ENCODE data around the gene MRTO4.
"Not testable (repeated sequence)": the region's sequence is repeated elsewhere in the genome, so short reads cannot be mapped to it uniquely, and the experiment has no call there.

The MRTO4 gene

DNA sequence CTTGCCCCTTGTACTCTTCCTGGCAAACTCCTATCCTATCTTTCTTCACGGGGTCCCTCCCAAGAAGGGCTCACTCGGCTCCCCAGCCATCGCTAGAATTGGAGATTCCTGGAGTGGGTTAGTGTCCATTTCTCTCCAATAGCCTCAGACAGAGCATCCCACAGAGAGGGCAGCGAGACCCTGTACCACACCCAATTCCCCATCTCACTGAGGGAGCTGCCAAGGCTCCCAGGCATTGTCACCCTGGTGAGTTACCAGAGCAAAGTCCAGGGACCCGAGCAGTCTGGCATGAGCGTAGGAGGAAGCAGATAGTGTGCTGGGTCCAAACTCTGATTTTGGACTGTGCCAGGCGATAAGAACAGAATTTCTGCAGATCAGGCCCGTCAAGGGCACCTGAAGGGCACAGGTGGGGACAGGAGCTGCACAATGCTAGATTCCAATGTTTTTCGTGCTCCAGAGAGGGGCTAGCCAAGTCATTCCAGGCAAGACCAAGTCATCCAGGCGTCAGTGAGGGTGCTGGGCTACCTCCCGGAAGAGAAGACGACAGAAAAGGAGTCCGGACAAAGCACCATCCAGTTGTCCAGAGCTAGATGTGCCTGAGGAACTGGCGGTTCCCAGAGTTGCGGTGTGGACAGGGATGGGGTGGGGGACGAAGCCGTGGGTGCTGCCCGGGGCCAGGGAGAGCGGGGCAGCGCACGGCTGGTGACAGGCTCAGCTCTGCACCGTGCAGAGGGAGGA, 21.7 kb downstream of the MRTO4 start:
- DNase-seq, result no peak

DNA sequence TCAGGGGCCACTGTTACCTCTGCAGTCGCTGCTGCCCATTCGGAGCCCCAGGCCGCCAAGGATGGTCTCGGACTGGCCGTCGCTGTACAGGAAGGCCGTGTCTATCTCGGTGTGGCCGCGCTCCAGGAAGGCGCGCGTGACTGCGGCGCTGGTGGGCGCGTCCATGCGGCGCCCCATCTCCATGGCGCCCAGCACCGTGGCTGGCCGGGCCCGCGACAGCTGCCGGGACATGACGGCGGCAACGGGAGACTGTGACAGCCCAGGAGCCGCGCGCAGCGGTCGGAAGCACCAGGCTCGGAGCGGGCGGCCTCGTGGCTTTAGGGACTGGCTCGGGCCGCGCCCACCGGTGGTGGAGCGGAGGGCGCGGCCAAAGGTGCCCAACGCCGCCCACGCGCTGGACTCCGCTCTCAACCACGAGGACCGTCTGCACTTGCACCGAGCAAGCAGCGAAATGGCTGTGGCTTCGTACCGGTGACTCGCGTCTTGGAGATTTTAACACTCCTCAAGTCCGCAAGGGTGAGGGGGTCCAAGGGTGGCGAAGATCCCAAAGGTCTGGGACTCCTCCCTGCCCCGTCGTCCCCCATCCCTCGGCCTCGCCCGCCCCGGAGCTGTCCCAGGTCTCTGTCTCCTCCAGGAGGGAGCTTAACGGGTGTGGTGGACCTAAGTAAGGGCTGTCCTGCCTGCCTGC, 22.4 kb downstream of the MRTO4 start:
- peak in 1 of 2 donors; percentile 55 for DNase-seq

DNA sequence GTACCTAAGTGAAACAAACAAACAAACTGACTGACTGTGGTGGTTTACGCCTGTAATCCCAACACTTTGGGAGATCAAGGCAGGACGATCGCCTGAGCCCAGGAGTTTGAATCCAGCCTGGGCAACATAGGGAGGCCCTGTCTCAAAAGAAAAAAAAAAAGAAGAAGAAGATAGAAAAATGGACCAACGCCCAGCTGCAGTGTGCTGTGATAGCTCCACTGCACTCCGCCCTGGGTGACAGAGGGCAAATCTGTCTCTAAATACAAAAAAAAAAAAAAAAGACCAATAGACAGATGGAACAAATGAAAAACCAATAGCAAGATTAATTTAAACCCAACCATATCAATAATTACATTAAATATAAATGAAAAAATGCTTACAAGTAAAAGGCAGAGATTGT, 23.0 kb downstream of the MRTO4 start:
- DNase-seq, result no peak

DNA sequence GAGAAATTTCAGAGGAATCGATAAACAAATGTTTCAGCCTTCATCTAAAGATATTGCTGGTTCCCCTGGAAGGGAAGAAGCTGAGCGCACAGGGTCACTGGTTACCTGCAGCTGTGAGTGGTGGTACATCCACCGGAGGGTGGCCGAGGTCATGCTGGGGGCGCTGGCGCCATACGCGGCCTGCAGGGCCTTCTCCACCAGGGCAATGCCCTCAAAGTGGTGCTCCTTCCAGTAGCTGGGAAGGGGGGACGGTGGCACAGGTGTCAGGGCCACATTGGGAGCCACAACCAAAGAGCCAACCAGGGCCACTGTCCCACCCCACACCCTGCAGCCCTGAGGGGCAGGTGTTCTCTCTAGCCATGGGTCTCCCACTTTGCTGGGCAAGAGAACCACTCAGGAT, 32.3 kb downstream of the MRTO4 start:
- no peak for DNase-seq

GRCh38 chr1:19284881-19285280, 33.3 kb downstream of the MRTO4 start:
- DNase-seq, result no peak

DNA sequence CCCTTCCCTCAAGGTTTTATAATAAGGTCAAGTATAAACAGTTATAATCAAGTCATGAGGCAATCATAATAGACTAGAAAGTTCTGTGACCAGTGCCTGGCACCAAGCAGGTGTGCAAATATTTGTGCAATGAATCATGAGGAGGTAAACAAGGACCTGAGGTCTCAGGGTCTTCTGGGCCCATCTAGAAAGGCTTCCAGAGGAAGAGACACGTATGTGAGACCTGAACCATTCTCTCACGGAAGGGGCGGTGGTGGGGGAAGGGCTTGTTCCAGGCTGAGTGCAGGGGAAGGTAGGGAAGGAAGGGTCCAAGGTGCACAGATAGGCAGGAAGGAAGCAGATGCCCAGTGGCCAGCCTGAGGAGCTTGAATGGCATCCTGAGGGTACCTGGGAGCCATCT, 33.8 kb downstream of the MRTO4 start:
- DNase-seq, result not testable (repeated sequence)

DNA sequence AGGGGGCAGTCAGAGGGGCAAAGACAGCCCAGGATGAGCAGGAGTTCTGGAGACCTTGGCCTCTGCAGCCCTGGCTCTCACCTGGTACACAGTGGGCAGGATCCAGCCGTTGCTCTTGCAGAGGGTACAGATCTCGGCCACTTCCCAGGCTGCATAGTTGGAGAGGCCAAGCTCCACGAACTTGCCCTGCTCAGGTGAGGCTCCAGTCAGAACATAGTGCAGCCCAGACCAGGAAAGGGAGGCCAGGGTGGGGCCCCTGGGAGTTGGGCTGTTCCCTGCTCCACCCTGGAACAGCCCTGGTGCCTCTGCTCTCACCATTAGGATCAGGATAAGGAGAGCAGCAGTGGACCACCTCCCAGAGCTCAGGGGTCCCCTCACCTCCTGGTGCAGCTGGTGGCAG, 34.2 kb downstream of the MRTO4 start:
- DNase-seq, result not testable (repeated sequence)

DNA sequence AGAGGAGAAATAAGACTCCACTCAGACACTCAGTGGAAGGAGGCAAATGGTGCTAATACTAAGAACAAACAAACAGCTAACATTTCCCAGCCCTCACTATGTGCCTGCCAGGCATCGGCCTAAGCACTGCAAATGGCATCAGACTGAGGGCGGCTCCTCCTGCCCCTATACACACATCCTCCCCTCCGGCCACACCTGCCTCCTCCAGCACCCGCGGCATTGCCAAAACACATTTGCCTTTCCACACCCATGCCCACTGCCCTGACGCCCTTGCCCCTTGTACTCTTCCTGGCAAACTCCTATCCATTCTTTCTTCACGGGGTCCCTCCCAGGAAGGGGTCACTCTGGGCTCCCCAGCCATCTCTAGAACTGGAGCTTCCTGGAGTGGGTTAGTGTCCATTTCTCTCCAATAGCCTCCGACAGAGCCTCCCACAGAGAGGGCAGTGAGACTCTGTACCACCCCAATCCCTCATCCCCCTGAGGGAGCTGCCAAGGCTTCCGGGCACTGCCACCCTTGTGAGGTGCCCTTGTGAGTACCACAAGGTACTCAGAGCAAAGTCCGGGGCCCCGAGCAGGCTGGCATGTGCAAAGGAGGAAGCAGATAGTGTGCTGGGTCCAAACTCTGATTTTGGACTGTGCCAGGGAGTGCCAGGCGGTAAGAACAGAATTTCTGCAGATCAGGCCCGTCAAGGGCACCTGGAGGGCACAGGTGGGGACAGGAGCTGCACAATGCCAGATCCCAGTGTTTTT, 36.0 kb downstream of the MRTO4 start:
- no peak for DNase-seq

GRCh38 chr1:19288324-19289241, 37.0 kb downstream of the MRTO4 start, which contains the start of gene AKR7A3:
TSS of gene AKR7A3 (minus strand) at chr1:19288770. CDS start at chr1:19288709, 61 bp downstream.
- peak; percentile 65 to 84 for DNase-seq

- no peak for DNase-seq
Measured at GRCh38 chr1:19289244-19289643, 37.6 kb downstream of the MRTO4 start.

DNA sequence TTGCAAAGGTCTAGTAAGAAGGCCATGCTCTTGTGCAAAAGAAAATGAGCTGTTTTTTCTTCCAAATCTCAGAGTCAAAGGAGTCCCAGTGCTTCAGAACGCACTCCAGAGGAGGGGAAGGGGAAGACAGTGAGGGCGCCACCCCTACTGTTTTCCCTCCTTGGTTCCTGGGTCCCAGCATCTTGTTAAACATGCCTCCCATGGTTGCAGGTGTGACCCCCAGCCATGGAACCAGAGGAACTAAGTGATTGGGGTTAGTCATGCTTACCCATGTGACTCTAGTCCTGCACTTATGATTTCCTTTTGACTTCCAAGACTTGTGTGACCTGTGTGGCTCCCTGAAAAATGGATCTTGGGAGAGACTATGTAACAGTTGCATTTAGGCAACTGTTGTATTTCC, 43.0 kb downstream of the MRTO4 start:
- no peak for DNase-seq

GRCh38 chr1:19300211-19300610, 48.6 kb downstream of the MRTO4 start:
- no peak for DNase-seq

DNA sequence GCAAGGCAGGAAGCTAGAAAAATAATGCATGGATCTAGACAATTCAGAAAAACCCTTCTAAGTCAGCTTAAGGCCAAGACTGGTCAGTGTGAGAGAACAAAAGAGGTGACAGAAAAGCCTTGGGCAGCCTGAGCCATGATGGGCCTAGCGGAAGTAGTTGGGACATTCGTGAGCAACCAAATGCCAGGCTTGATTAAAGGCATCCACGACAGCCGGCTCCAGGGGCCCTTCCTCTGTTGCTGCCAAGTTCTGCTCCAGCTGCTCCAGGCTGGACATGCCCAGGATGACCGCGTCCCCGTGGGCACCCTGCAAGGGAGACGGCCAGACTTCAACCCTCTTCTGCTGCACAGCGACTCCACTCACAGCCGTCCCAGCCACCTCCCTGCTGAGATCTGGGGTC, 52.5 kb downstream of the MRTO4 start:
- DNase-seq, result not testable (repeated sequence)

DNA sequence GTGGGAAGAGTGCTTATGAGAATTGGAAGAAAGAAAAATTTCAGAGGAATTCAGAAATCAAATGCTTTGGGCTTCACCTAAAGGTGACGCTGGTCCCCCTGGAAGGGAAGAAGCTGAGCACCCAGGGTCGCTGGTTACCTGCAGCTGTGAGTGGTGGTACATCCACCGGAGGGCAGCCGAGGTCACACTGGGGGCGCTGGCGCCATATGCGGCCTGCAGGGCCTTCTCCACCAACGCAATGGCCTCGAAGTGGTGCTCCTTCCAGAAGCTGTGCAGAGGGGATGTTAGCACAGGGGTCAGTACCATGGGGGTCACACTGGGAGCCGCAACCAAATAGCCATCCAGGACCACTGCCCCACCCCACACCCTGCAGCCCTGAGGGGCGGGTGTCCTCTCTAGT, 54.3 kb downstream of the MRTO4 start:
- no peak for DNase-seq

DNA sequence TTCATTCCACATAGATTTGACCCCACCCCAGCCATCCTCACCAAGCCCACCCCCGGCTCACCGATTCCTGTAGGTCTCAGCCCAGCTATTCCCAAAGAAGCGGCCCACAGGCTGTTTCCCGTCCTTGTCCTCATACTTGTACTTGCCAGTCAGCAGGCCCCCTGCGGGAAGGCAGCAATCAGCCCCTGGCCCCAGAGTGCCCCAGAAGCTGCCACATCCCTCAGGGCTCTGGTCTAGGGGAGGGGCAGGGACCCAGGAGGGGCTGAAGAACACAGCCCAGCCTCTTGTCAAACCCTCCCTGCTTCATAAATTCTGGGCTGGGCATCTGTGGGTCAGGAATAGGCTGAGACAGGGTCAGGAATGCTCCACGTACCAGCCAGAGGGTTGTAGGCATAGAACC, 55.3 kb downstream of the MRTO4 start:
- DNase-seq, result no peak

DNA sequence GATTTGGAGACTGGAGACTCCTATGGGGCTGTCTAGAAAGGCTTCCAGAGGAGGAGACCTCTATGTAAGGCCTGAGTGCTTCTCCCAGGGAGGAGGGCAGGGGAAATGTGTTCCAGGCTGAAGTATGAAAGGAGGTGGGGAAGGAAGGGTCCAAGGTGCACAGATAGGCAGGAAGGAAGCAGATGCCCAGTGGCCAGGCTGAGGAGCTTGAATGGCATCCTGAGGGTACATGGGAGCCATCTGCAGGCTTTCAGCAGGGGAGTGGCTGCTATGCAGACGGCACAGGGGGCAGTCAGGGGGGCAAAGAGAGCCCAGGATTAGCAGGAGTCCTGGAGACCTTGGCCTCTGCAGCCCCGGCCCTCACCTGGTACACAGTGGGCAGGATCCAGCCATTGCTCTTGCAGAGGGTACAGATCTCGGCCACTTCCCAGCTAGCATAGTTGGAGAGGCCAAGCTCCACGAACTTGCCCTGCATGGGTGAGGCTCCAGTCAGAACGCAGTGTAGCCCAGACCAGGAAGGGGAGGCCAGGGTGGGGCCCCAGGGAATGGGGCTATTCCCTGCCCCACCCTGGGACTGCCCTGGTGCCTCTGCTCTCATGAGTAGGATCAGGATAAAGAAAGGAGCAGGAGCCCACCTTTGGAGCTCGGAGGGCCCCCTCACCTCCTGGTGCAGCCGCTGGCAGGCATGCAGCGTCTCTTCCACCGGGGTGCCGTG, 56.3 kb downstream of the MRTO4 start:
- DNase-seq, result no peak

DNA sequence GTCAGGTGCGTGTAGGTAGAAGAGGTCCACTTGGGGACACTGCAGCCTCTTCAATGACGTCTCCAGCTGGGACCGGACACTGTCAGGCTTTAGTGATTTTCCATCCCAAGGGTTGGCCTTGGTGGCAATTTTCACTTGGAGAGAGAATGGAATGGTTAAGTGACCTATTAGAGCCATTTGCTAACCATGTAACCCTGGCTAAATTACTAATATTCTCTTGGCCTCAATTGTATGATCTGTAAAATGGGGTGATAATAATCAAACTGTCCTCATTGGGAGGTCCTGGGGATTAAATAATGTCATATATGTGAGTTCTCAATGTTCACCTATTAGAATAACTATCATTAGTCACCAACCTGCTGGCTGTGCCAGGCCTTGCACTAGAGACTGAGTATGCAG, 56.9 kb downstream of the MRTO4 start:
- DNase-seq, result no peak

GRCh38 chr1:19309123-19309813, 57.7 kb downstream of the MRTO4 start:
- no peak for DNase-seq
